Measurements from ENCODE around the gene AHDC1. TPM values are rescaled to one million over a fixed set of nuclear protein-coding genes. Genes with fewer than 3 reads are reported as not detected.

AHDC1 gene
- total and polyA plus RNA-seq, 2 of the 13 experiments (the other 11 are each of a cell fraction or from before 2014, with no cell fraction given), result 1.0 to 2.7 TPM

- TF ChIP-seq YEATS4 (CRISPR knock-in tag; IDR thresholded peaks at IDR 0.05; ENCODE audit: borderline replicate concordance) (peak; percentile 81), ZNF720 (CRISPR knock-in tag; IDR thresholded peaks at IDR 0.05) (no peak), MYNN (CRISPR knock-in tag; IDR thresholded peaks at IDR 0.05; ENCODE audit: low read depth) (0 out of 2 replicates have a peak, but pooled peaks have one; percentile 56), PRDM10 (CRISPR knock-in tag; IDR thresholded peaks at IDR 0.05; ENCODE audit: low read depth) (peak; percentile 30; the same call in 1 of the 2 replicates), CEBPG (CRISPR knock-in tag; IDR thresholded peaks at IDR 0.05) (peak; percentile 51), USF2 (IDR thresholded peaks at IDR 0.05; ENCODE audit: low read depth, low read length) (no peak), USF2 (CRISPR knock-in tag; IDR thresholded peaks at IDR 0.05; ENCODE audit: borderline replicate concordance) (peak; percentile 16; the same call in 1 of the 2 replicates), ZNF770 (CRISPR knock-in tag; IDR thresholded peaks at IDR 0.05) (peak; percentile 79; the same call in 1 of the 2 replicates), IRF9 (CRISPR knock-in tag; IDR thresholded peaks at IDR 0.05; ENCODE audit: borderline replicate concordance) (peak; percentile 37; the same call in 1 of the 2 replicates), PCBP2 (optimal IDR thresholded peaks at IDR 0.05; ENCODE audit: low read depth, low read length, poor library complexity, severe bottlenecking) (no peak), NKX3-1 (CRISPR knock-in tag; IDR thresholded peaks at IDR 0.05) (no peak), ZNF629 (CRISPR knock-in tag; conservative IDR thresholded peaks at IDR 0.05) (peak; percentile 61; the same call in 1 of the 2 replicates), GATAD2A (CRISPR knock-in tag; IDR thresholded peaks at IDR 0.05) (peak; percentile 93), ZNF710 (CRISPR knock-in tag; IDR thresholded peaks at IDR 0.05; ENCODE audit: borderline replicate concordance) (peak; percentile 78; the same call in 1 of the 2 replicates), KLF15 (CRISPR knock-in tag; IDR thresholded peaks at IDR 0.05; ENCODE audit: borderline replicate concordance) (no peak), MLLT10 (CRISPR knock-in tag; IDR thresholded peaks at IDR 0.05) (no peak), PLRG1 (conservative IDR thresholded peaks at IDR 0.05) (no peak)
Observed at GRCh38 chr1:27563591-27564471, 40.1 kb downstream of the AHDC1 start (continued).

Data from HepG2 (cell line).